GM23248 (cell line): Measurements from ENCODE around the gene CX3CL1. TPM values are rescaled to one million over a fixed set of nuclear protein-coding genes. Genes with fewer than 3 reads are reported as not detected.

Experiments
- DNase-seq: peaks from one replicate; pipeline ENCODE4 v3.0.0-alpha.2; 2015
- H2AFZ ChIP-seq: fragments of 200-600 bp; sonication (generic); 2 replicates; pipeline ENCODE4 v1.6.1; 2016; ENCODE audit warnings: antibody characterized with exemption
- H3F3A ChIP-seq: fragments of 200-600 bp; sonication (generic); 2 replicates; pipeline ENCODE4 v1.6.1; 2016; ENCODE audit warnings: mild to moderate bottlenecking, antibody characterized with exemption, mixed run types; ENCODE audit not compliant: insufficient read depth
- H3K27ac ChIP-seq: fragments of 200-600 bp; sonication (generic); 2 replicates; pipeline ENCODE4 v1.5.1; 2016; ENCODE audit warnings: mild to moderate bottlenecking
- H3K27me3 ChIP-seq: fragments of 200-600 bp; sonication (generic); replicated peaks from 2 replicates; pipeline ENCODE4 v1.6.1; 2016; ENCODE audit warnings: mild to moderate bottlenecking; ENCODE audit not compliant: insufficient read depth
- H3K36me3 ChIP-seq: fragments of 200-600 bp; sonication (generic); 2 replicates; pipeline ENCODE4 v1.6.1; 2016; ENCODE audit warnings: low read depth, mild to moderate bottlenecking
- H3K4me1 ChIP-seq: fragments of 200-600 bp; sonication (generic); 2 replicates; pipeline ENCODE4 v1.6.1; 2016; ENCODE audit warnings: mild to moderate bottlenecking; ENCODE audit not compliant: insufficient read depth
- H3K4me2 ChIP-seq: fragments of 200-600 bp; sonication (generic); one replicate; pipeline ENCODE4 v1.6.1; 2016; ENCODE audit warnings: mild to moderate bottlenecking; ENCODE audit not compliant: unreplicated experiment
- H3K4me3 ChIP-seq: fragments of 200-600 bp; sonication (generic); 2 replicates; pipeline ENCODE4 v1.5.1; 2016; ENCODE audit warnings: mild to moderate bottlenecking
- H3K79me2 ChIP-seq: fragments of 200-600 bp; sonication (generic); 2 replicates; pipeline ENCODE4 v1.6.1; 2016; ENCODE audit warnings: mild to moderate bottlenecking; ENCODE audit not compliant: insufficient read depth
- H3K9ac ChIP-seq: fragments of 200-600 bp; sonication (generic); 2 replicates; pipeline ENCODE4 v1.6.1; 2016; ENCODE audit warnings: mild to moderate bottlenecking
- H3K9me2 ChIP-seq: fragments of 200-600 bp; sonication (generic); 2 replicates; pipeline ENCODE4 v1.6.1; 2016; ENCODE audit warnings: mixed run types, mild to moderate bottlenecking, moderate library complexity; ENCODE audit not compliant: insufficient read depth
- H3K9me3 ChIP-seq: fragments of 200-600 bp; sonication (generic); one replicate; pipeline ENCODE4 v1.6.1; 2017; ENCODE audit warnings: low read depth
- H4K20me1 ChIP-seq: fragments of 200-600 bp; sonication (generic); 2 replicates; pipeline ENCODE4 v1.6.0; 2016; ENCODE audit not compliant: insufficient read depth
- EZH2 ChIP-seq: fragments of 200-600 bp; sonication (generic); IDR thresholded peaks from 2 replicates; pipeline ENCODE4 v1.6.1; 2018; ENCODE audit warnings: antibody characterized with exemption, mild to moderate bottlenecking; ENCODE audit not compliant: insufficient read depth, poor library complexity, severe bottlenecking
- EZH2phosphoT487 ChIP-seq: fragments of 200-600 bp; sonication (generic); IDR thresholded peaks from 2 replicates; pipeline ENCODE4 v1.6.1; 2018; ENCODE audit warnings: antibody characterized with exemption, moderate library complexity, mild to moderate bottlenecking, low read depth; ENCODE audit not compliant: insufficient read depth
- WGBS, 2 experiments: methylation state at CpG; one replicate each; pipeline ENCODE4 v1.1.6; 2015 to 2017; ENCODE audit warnings: low lambda C conversion rate in 2 of 2, low coverage in 1 of 2; ENCODE audit errors: missing lambda C conversion rate in 2 of 2; 5-methylcytosine and 5-hydroxymethylcytosine counted together
- in situ Hi-C: fragments of 300-500 bp; cut with MboI; formaldehyde crosslinking; loops from 2 replicates; pipeline ENCODE4 v1.15.0; 2020
- polyA plus RNA-seq: library from polyadenylated mRNA; unstranded; fragments of >200 nt; fragmentation: Nextera tagmentation; extraction: Ambion mirVana; gene quantifications from 2 replicates; pipeline ENCODE4 v1.2.1, GENCODE V29; 2016
- total RNA-seq: library from RNA; depleted of rRNA; stranded (reverse); fragments of >200 nt; shearing (Covaris generic); gene quantifications from 2 replicates; pipeline ENCODE4 v1.2.3, GENCODE V29; 2014

The CX3CL1 gene
- total and polyA plus RNA-seq, 2 experiments from 2014 or later = not detected

GRCh38 chr16:57360321-57360935 lies 11.9 kb upstream of the CX3CL1 start:
- TF ChIP-seq EZH2 = no peak
- no peak overlapping the region for H3K27ac ChIP-seq
- no peak for DNase-seq
- no peaks in the 10 kb centered on the region for H3K4me1 ChIP-seq
- no peak overlapping the region for H3K4me2 ChIP-seq
- in situ Hi-C loops = no loop called here
- H3K4me3 ChIP-seq = no peak overlapping the region
- peaks cover 25% of the 10 kb centered on the region; the same call in 1 of the 2 replicates for H3K27me3 ChIP-seq
- H3K9me3 ChIP-seq = no peaks in the 10 kb centered on the region
- WGBS, 2 experiments = 78 to 85% methylated on average over 15 to 16 of the region's 16 CpGs
- no peaks in the 10 kb centered on the region for H4K20me1 ChIP-seq
- H3K79me2 ChIP-seq = no peaks in the 10 kb centered on the region
- no peaks in the 10 kb centered on the region for H3F3A ChIP-seq
- H3K36me3 ChIP-seq = no peaks in the 10 kb centered on the region
- no peak overlapping the region for H3K9ac ChIP-seq
- no peaks in the 10 kb centered on the region for H3K9me2 ChIP-seq
- no peak overlapping the region for H2AFZ ChIP-seq

GRCh38 chr16:57361404-57361803 lies 10.9 kb upstream of the CX3CL1 start:
- Histone ChIP-seq H3K9ac (no peak overlapping the region), H3K4me1 (no peaks in the 10 kb centered on the region), H3K9me3 (no peaks in the 10 kb centered on the region), H3K27me3 (peaks cover 26% of the 10 kb centered on the region; the same call in 1 of the 2 replicates), H3K36me3 (no peaks in the 10 kb centered on the region), H3K4me2 (no peak overlapping the region), H3K79me2 (no peaks in the 10 kb centered on the region), H3K4me3 (no peak overlapping the region), H2AFZ (no peak overlapping the region), H4K20me1 (no peaks in the 10 kb centered on the region), H3K9me2 (no peaks in the 10 kb centered on the region), H3F3A (no peaks in the 10 kb centered on the region), H3K27ac (no peak overlapping the region)
- in situ Hi-C loops = no loop called here
- no peak for TF ChIP-seq EZH2
- no peak for TF ChIP-seq EZH2phosphoT487
- WGBS, 2 experiments = 65 to 74% methylated on average over 4 of the region's 4 CpGs
- DNase-seq = no peak

- no peak for TF ChIP-seq EZH2phosphoT487
- TF ChIP-seq EZH2 = no peak
- Histone ChIP-seq H3K9ac (no peak overlapping the region), H3K9me3 (no peaks in the 10 kb centered on the region), H3K36me3 (no peaks in the 10 kb centered on the region), H3K27ac (no peak overlapping the region), H4K20me1 (no peaks in the 10 kb centered on the region), H3K79me2 (no peaks in the 10 kb centered on the region), H3K4me3 (no peak overlapping the region), H2AFZ (no peak overlapping the region), H3K4me2 (no peak overlapping the region), H3K27me3 (peaks cover 24% of the 10 kb centered on the region; the same call in 1 of the 2 replicates), H3K9me2 (no peaks in the 10 kb centered on the region), H3K4me1 (no peaks in the 10 kb centered on the region), H3F3A (no peaks in the 10 kb centered on the region)
- in situ Hi-C loops = no loop called here
- WGBS, 2 experiments = 89 to 93% methylated on average over 3 of the region's 3 CpGs
- no peak for DNase-seq
Measured at GRCh38 chr16:57364143-57364542, 8.1 kb upstream of the CX3CL1 start.

- in situ Hi-C loops = no loop called here
- Histone ChIP-seq H3K4me2 (no peak overlapping the region), H3K9ac (no peak overlapping the region), H3K4me1 (no peaks in the 10 kb centered on the region), H3K9me2 (no peaks in the 10 kb centered on the region), H3K27ac (no peak overlapping the region), H3K9me3 (no peaks in the 10 kb centered on the region), H2AFZ (no peak overlapping the region), H4K20me1 (no peaks in the 10 kb centered on the region), H3K36me3 (no peaks in the 10 kb centered on the region), H3K27me3 (peaks cover 33% of the 10 kb centered on the region), H3K4me3 (no peak overlapping the region), H3K79me2 (no peaks in the 10 kb centered on the region), H3F3A (no peaks in the 10 kb centered on the region)
- WGBS, 2 experiments = 58 to 68% methylated on average over 6 of the region's 6 CpGs
- DNase-seq = no peak
- no peak for TF ChIP-seq EZH2
- TF ChIP-seq EZH2phosphoT487 = no peak
Measured at GRCh38 chr16:57366544-57367040, 5.7 kb upstream of the CX3CL1 start.
